GM19463 (cell line): ENCODE data around the gene EIF4G1.

Source experiments
- ATAC-seq: cut with Tn5 transposase; IDR thresholded peaks from one replicate; pipeline ENCODE4 v1.9.1; 2021; ENCODE audit warnings: mild to moderate bottlenecking, moderate library complexity; ENCODE audit not compliant: unreplicated experiment

EIF4G1 gene

GRCh38 chr3:184300378-184300720 is 14.1 kb upstream of the EIF4G1 start:
- no peak for ATAC-seq

- no peak for ATAC-seq
Measured at GRCh38 chr3:184305577-184305976, 8.8 kb upstream of the EIF4G1 start.

GRCh38 chr3:184306341-184306972 is 7.9 kb upstream of the EIF4G1 start:
- no peak for ATAC-seq

GRCh38 chr3:184307915-184308314 is 6.5 kb upstream of the EIF4G1 start:
- ATAC-seq: no peak

- ATAC-seq: no peak
Measured at GRCh38 chr3:184308744-184309143, 5.7 kb upstream of the EIF4G1 start.

- ATAC-seq: no peak
Measured at GRCh38 chr3:184311633-184312032, 2.8 kb upstream of the EIF4G1 start.

- ATAC-seq: peak; percentile 51
Measured at GRCh38 chr3:184314700-184315542, 515 bp downstream of the EIF4G1 start.

GRCh38 chr3:184315543-184315867 is 1.1 kb downstream of the EIF4G1 start:
- no peak for ATAC-seq

GRCh38 chr3:184315871-184316661 is 1.7 kb downstream of the EIF4G1 start:
- no peak for ATAC-seq

GRCh38 chr3:184316792-184317191 is 2.4 kb downstream of the EIF4G1 start:
- no peak for ATAC-seq

- ATAC-seq: no peak
Measured at GRCh38 chr3:184317201-184317600, 2.8 kb downstream of the EIF4G1 start.

GRCh38 chr3:184320104-184320445 is 5.7 kb downstream of the EIF4G1 start:
- no peak for ATAC-seq

- no peak for ATAC-seq
Measured at GRCh38 chr3:184321666-184322065, 7.3 kb downstream of the EIF4G1 start.

GRCh38 chr3:184322731-184323487 is 8.5 kb downstream of the EIF4G1 start:
- ATAC-seq: no peak

- ATAC-seq: no peak
Measured at GRCh38 chr3:184323696-184324095, 9.3 kb downstream of the EIF4G1 start.

- no peak for ATAC-seq
Measured at GRCh38 chr3:184325269-184325668, 10.9 kb downstream of the EIF4G1 start.

- ATAC-seq: no peak
Measured at GRCh38 chr3:184325715-184326369, 11.4 kb downstream of the EIF4G1 start.

- ATAC-seq: no peak
Measured at GRCh38 chr3:184327171-184327570, 12.8 kb downstream of the EIF4G1 start.

GRCh38 chr3:184328516-184328915 is 14.1 kb downstream of the EIF4G1 start:
- ATAC-seq: no peak

GRCh38 chr3:184332370-184333090 is 18.1 kb downstream of the EIF4G1 start:
- no peak for ATAC-seq
